Trophoblast cell (in vitro differentiated cells and primary cell): ENCODE results near the gene EHD3.

Experiments used
- DNase-seq, 2 donors: peaks; one replicate each; pipeline ENCODE4 v3.0.0-alpha.2; 2016
- H2AFZ ChIP-seq: 2 replicates; pipeline ENCODE4 v1.6.1; 2013; ENCODE audit warnings: low read length, moderate library complexity, mild to moderate bottlenecking; ENCODE audit not compliant: insufficient read depth, poor library complexity
- H2AK5ac ChIP-seq: 2 replicates; pipeline ENCODE4 v1.6.1; 2013; ENCODE audit warnings: mild to moderate bottlenecking, low read length
- H2BK120ac ChIP-seq: 2 replicates; pipeline ENCODE4 v1.6.1; 2013; ENCODE audit warnings: low read length, mild to moderate bottlenecking, moderate library complexity; ENCODE audit not compliant: insufficient read depth, poor library complexity
- H2BK12ac ChIP-seq: 2 replicates; pipeline ENCODE4 v1.6.1; 2013; ENCODE audit warnings: mild to moderate bottlenecking, low read length, moderate library complexity
- H2BK5ac ChIP-seq: 2 replicates; pipeline ENCODE4 v1.6.1; 2013; ENCODE audit warnings: low read length, low read depth, moderate library complexity, mild to moderate bottlenecking; ENCODE audit not compliant: poor library complexity
- H3K14ac ChIP-seq: 2 replicates; pipeline ENCODE4 v1.6.1; 2013; ENCODE audit warnings: mild to moderate bottlenecking, low read length
- H3K18ac ChIP-seq: 2 replicates; pipeline ENCODE4 v1.6.1; 2013; ENCODE audit warnings: mild to moderate bottlenecking, low read length
- H3K23ac ChIP-seq: 2 replicates; pipeline ENCODE4 v1.6.1; 2013; ENCODE audit warnings: low read length
- H3K27ac ChIP-seq: 2 replicates; pipeline ENCODE4 v1.5.1; 2013; ENCODE audit warnings: low read depth, mild to moderate bottlenecking, inconsistent platforms, low read length, moderate library complexity
- H3K27me3 ChIP-seq: 2 replicates; pipeline ENCODE4 v1.6.1; 2013; ENCODE audit warnings: inconsistent platforms, mild to moderate bottlenecking, low read length, moderate library complexity; ENCODE audit not compliant: insufficient read depth
- H3K36me3 ChIP-seq, 2 experiments: 1 replicate in 1 of 2; 2 replicates in 1 of 2; pipeline ENCODE4 v1.6.1; 2013; ENCODE audit warnings: low read length in 2 of 2, mild to moderate bottlenecking in 2 of 2, moderate library complexity in 1 of 2; ENCODE audit not compliant: insufficient read depth in 2 of 2, control insufficient read depth in 1 of 2
- H3K4ac ChIP-seq: 2 replicates; pipeline ENCODE4 v1.6.1; 2013; ENCODE audit warnings: low read depth, mild to moderate bottlenecking, low read length, moderate library complexity
- H3K4me1 ChIP-seq, 2 experiments: 1 replicate in 1 of 2; 2 replicates in 1 of 2; pipeline ENCODE4 v1.6.1; 2013; ENCODE audit warnings: low read length in 2 of 2, mild to moderate bottlenecking in 2 of 2, moderate library complexity in 1 of 2; ENCODE audit not compliant: insufficient read depth in 2 of 2, control insufficient read depth in 1 of 2
- H3K4me2 ChIP-seq: 2 replicates; pipeline ENCODE4 v1.6.1; 2013; ENCODE audit warnings: inconsistent platforms, mild to moderate bottlenecking, low read length, moderate library complexity
- H3K4me3 ChIP-seq: 2 replicates; pipeline ENCODE4 v1.5.1; 2013; ENCODE audit warnings: mild to moderate bottlenecking, low read depth, low read length, inconsistent platforms
- H3K79me1 ChIP-seq: one replicate; pipeline ENCODE4 v1.6.1; 2013; ENCODE audit warnings: low read length
- H3K79me2 ChIP-seq: 2 replicates; pipeline ENCODE4 v1.6.1; 2013; ENCODE audit warnings: low read length, mild to moderate bottlenecking; ENCODE audit not compliant: control insufficient read depth, insufficient read depth, poor library complexity
- H3K9ac ChIP-seq: 2 replicates; pipeline ENCODE4 v1.6.1; 2013; ENCODE audit warnings: mild to moderate bottlenecking, low read length
- H3K9me3 ChIP-seq: 2 replicates; pipeline ENCODE4 v1.6.1; 2013; ENCODE audit warnings: low read depth, mild to moderate bottlenecking, control low read depth, inconsistent platforms, low read length; ENCODE audit not compliant: insufficient read depth
- H4K12ac ChIP-seq: 2 replicates; pipeline ENCODE4 v1.6.1; 2013; ENCODE audit warnings: low read depth, mild to moderate bottlenecking, low read length, moderate library complexity
- H4K8ac ChIP-seq: 2 replicates; pipeline ENCODE4 v1.6.1; 2013; ENCODE audit warnings: low read depth, mild to moderate bottlenecking, low read length, moderate library complexity
- H4K91ac ChIP-seq: one replicate; pipeline ENCODE4 v1.6.1; 2013; ENCODE audit warnings: low read depth, mild to moderate bottlenecking, low read length, moderate library complexity
- WGBS: extraction: QIAGEN DNeasy Blood & Tissue Kit; methylation state at CpG from one replicate; pipeline ENCODE4 v1.1.7; 2013; ENCODE audit warnings: missing lambda C conversion rate; ENCODE audit not compliant: insufficient read length, insufficient coverage; ENCODE audit errors: extremely low coverage; 5-methylcytosine and 5-hydroxymethylcytosine counted together

The EHD3 gene

DNA sequence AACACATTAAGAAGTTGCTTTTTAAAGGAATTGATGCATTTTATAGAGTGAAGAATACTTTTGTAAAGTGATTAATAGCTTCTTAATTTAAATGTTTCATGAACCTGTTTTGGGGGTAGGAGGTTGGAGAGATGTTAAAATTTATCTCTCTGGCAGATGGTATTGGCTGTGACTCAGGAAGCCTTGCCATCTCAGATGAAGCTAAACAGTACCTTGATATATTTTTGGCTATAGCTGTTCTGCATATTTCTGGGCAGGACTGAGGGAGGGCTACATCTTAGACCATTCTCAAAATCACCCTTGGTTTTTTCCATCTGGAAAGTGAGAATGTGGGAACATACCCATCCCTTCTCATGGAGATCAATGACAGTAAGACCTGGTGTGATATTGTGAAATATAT is 30.0 kb upstream of the EHD3 start:
- Histone ChIP-seq H3K36me3 (no peaks in the 10 kb centered on the region), H3K79me1 (no peaks in the 10 kb centered on the region), H2AK5ac (no peak overlapping the region), H4K8ac (no peak overlapping the region), H2BK5ac (no peak overlapping the region), H3K4me3 (no peak overlapping the region), H3K14ac (no peak overlapping the region), H3K4me1 (peaks cover 0 to 2% of the 10 kb centered on the region in 2 experiments), H3K27me3 (no peaks in the 10 kb centered on the region), H3K18ac (no peak overlapping the region), H3K79me2 (no peaks in the 10 kb centered on the region), H3K4ac (no peak overlapping the region), H2BK120ac (no peak overlapping the region), H3K27ac (no peak overlapping the region), H3K23ac (no peak overlapping the region), H4K91ac (no peak overlapping the region), H3K9ac (no peak overlapping the region), H3K4me2 (no peak overlapping the region), H2BK12ac (no peak overlapping the region), H4K12ac (no peak overlapping the region), H2AFZ (no peak overlapping the region), H3K9me3 (peaks cover 2% of the 10 kb centered on the region)
- no peak for DNase-seq

DNA sequence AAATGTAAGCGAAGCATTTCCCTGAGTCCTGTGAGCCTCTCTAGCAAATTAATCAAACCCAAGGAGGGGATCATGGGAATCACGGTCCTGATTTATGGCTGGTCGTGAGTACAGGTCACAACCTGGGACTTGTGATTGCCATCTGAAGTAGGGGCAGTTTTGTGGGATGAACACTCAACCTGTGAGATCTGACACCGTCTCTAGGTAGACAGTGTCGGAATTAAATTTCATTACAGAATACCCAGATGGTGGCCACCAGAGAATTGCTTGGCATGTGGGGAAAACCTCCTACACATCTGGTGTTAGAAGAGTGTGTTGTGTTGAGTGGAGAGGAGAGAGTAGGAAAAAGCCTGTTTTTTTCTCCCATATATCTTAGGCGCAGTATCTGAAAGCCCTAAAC is 29.2 kb upstream of the EHD3 start:
- no peak overlapping the region for H3K14ac ChIP-seq
- H4K8ac ChIP-seq, result no peak overlapping the region
- H3K79me2 ChIP-seq, result no peaks in the 10 kb centered on the region
- WGBS, result no CpG with 5 or more reads among the region's 6 CpGs
- H2AFZ ChIP-seq, result no peak overlapping the region
- no peaks in the 10 kb centered on the region for H3K36me3 ChIP-seq
- H3K79me1 ChIP-seq, result no peaks in the 10 kb centered on the region
- no peak overlapping the region for H2BK5ac ChIP-seq
- H3K27me3 ChIP-seq, result no peaks in the 10 kb centered on the region
- no peak overlapping the region for H3K27ac ChIP-seq
- no peak overlapping the region for H4K12ac ChIP-seq
- peaks cover 2% of the 10 kb centered on the region for H3K9me3 ChIP-seq
- H3K23ac ChIP-seq, result no peak overlapping the region
- no peak overlapping the region for H2AK5ac ChIP-seq
- no peak overlapping the region for H3K18ac ChIP-seq
- peaks cover 0 to 2% of the 10 kb centered on the region in 2 experiments for H3K4me1 ChIP-seq
- no peak overlapping the region for H4K91ac ChIP-seq
- H2BK120ac ChIP-seq, result no peak overlapping the region
- H3K4ac ChIP-seq, result no peak overlapping the region
- H2BK12ac ChIP-seq, result no peak overlapping the region
- no peak for DNase-seq
- H3K4me2 ChIP-seq, result no peak overlapping the region
- no peak overlapping the region for H3K4me3 ChIP-seq
- no peak overlapping the region for H3K9ac ChIP-seq

DNA sequence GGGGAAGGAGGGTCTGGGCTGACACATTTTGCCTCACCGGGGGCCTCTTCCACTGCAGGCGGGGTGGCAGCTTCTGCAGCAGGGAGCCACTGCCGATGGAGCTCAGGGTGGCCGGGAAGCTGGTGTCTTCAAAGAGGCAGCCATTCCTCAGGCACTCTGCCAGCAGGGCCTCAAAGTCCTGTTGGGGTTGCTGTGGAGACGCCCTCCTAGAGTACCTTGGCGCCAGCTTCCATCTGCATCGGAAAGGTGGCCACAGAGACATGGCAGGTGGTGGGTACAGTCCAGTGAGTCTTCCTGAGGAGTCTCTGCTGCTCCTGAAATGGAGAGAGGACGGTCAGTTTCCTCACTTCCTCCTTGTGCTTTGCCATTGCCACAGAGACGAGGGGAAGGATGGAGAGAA is 28.8 kb upstream of the EHD3 start:
- no peak overlapping the region for H2AK5ac ChIP-seq
- H3K27ac ChIP-seq, result no peak overlapping the region
- H3K27me3 ChIP-seq, result no peaks in the 10 kb centered on the region
- no peak overlapping the region for H3K23ac ChIP-seq
- H3K79me1 ChIP-seq, result no peaks in the 10 kb centered on the region
- H3K4me3 ChIP-seq, result no peak overlapping the region
- no peak overlapping the region for H4K12ac ChIP-seq
- no peak overlapping the region for H3K9ac ChIP-seq
- H2BK5ac ChIP-seq, result no peak overlapping the region
- H3K9me3 ChIP-seq, result peaks cover 2% of the 10 kb centered on the region
- H3K4me2 ChIP-seq, result no peak overlapping the region
- no peaks in the 10 kb centered on the region for H3K79me2 ChIP-seq
- no peak overlapping the region for H2BK120ac ChIP-seq
- H3K4me1 ChIP-seq, result peaks cover 0 to 2% of the 10 kb centered on the region in 2 experiments
- no peaks in the 10 kb centered on the region for H3K36me3 ChIP-seq
- H3K18ac ChIP-seq, result no peak overlapping the region
- DNase-seq, result no peak
- H4K91ac ChIP-seq, result no peak overlapping the region
- H2AFZ ChIP-seq, result no peak overlapping the region
- no peak overlapping the region for H3K14ac ChIP-seq
- no peak overlapping the region for H3K4ac ChIP-seq
- H4K8ac ChIP-seq, result no peak overlapping the region
- no CpG with 5 or more reads among the region's 9 CpGs for WGBS
- H2BK12ac ChIP-seq, result no peak overlapping the region

DNA sequence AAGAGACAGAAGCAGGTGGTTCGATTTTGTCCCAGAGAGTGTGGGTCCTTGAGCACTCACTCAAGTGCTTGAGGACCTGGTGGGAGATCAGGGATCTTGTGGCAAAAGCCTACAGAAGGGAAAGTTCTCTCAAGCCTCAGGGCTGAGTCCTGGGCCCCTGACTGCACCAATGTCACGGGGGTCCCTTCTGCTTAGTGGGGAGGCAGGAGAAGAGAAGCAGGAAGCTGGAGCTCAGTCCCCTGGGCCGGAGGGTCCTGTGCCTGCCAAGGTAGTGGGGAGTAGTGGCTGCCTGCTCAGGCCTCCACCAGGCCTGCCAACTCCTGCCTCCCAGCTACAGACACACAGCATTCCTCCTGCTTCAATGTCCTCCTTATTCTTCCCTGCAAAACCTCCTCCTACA is 28.3 kb upstream of the EHD3 start:
- H3K9me3 ChIP-seq, result peaks cover 2% of the 10 kb centered on the region
- H3K4me2 ChIP-seq, result no peak overlapping the region
- H3K79me2 ChIP-seq, result no peaks in the 10 kb centered on the region
- no peak overlapping the region for H2AFZ ChIP-seq
- no peak overlapping the region for H2BK5ac ChIP-seq
- no CpG with 5 or more reads among the region's 3 CpGs for WGBS
- H2AK5ac ChIP-seq, result no peak overlapping the region
- no peak overlapping the region for H4K12ac ChIP-seq
- H3K9ac ChIP-seq, result no peak overlapping the region
- H3K14ac ChIP-seq, result no peak overlapping the region
- H3K23ac ChIP-seq, result no peak overlapping the region
- no peaks in the 10 kb centered on the region for H3K27me3 ChIP-seq
- no peak overlapping the region for H4K91ac ChIP-seq
- H4K8ac ChIP-seq, result no peak overlapping the region
- H3K4ac ChIP-seq, result no peak overlapping the region
- DNase-seq, result no peak
- H2BK120ac ChIP-seq, result no peak overlapping the region
- no peak overlapping the region for H3K18ac ChIP-seq
- no peak overlapping the region for H3K4me3 ChIP-seq
- peaks cover 0 to 2% of the 10 kb centered on the region in 2 experiments for H3K4me1 ChIP-seq
- H3K36me3 ChIP-seq, result no peaks in the 10 kb centered on the region
- no peaks in the 10 kb centered on the region for H3K79me1 ChIP-seq
- H3K27ac ChIP-seq, result no peak overlapping the region
- no peak overlapping the region for H2BK12ac ChIP-seq
